HG02943 (cell line): Measurements from ENCODE around the gene C12orf57.

Experiments
- ATAC-seq: cut with Tn5 transposase; IDR thresholded peaks from one replicate; pipeline ENCODE4 v1.9.1; 2021; ENCODE audit warnings: mild to moderate bottlenecking, low read depth, moderate library complexity; ENCODE audit not compliant: unreplicated experiment

C12orf57 gene

GRCh38 chr12:6917491-6918231 lies 26.2 kb upstream of the C12orf57 start:
- no peak for ATAC-seq

- ATAC-seq: no peak
Measured at GRCh38 chr12:6919588-6919987, 24.2 kb upstream of the C12orf57 start.

- ATAC-seq: no peak
Measured at GRCh38 chr12:6921539-6921938, 22.3 kb upstream of the C12orf57 start.

GRCh38 chr12:6921996-6922946 lies 21.6 kb upstream of the C12orf57 start:
- ATAC-seq: no peak

GRCh38 chr12:6923003-6923732 lies 20.7 kb upstream of the C12orf57 start:
- ATAC-seq: no peak

- ATAC-seq: no peak
Measured at GRCh38 chr12:6923851-6924250, 20.0 kb upstream of the C12orf57 start.

- no peak for ATAC-seq
Measured at GRCh38 chr12:6925239-6925539, 18.6 kb upstream of the C12orf57 start.

GRCh38 chr12:6925540-6926279 lies 18.1 kb upstream of the C12orf57 start:
- no peak for ATAC-seq

GRCh38 chr12:6927379-6928021 lies 16.3 kb upstream of the C12orf57 start, which contains the start of gene ATN1:
TSS of gene ATN1 (plus strand) at chr12:6927959. CDS start at chr12:6934002, 6,043 bp downstream.
- ATAC-seq: no peak

- ATAC-seq: no peak
Measured at GRCh38 chr12:6928022-6928702, 15.7 kb upstream of the C12orf57 start.

- ATAC-seq: no peak
Measured at GRCh38 chr12:6928703-6929407, 15.0 kb upstream of the C12orf57 start.

- no peak for ATAC-seq
Measured at GRCh38 chr12:6929466-6930452, 14.1 kb upstream of the C12orf57 start.

GRCh38 chr12:6932766-6933165 lies 11.1 kb upstream of the C12orf57 start:
- ATAC-seq: no peak

GRCh38 chr12:6934110-6934509 lies 9.7 kb upstream of the C12orf57 start:
- no peak for ATAC-seq

GRCh38 chr12:6935371-6936193 lies 8.2 kb upstream of the C12orf57 start:
- no peak for ATAC-seq

- no peak for ATAC-seq
Measured at GRCh38 chr12:6936194-6936635, 7.6 kb upstream of the C12orf57 start.
